Heart left ventricle (tissue), 16 donors: ENCODE measurements around the gene ZNF217. TPM values are rescaled to one million over a fixed set of nuclear protein-coding genes. Genes with fewer than 3 reads are reported as not detected.

ENCODE experiments used
- ATAC-seq, 4 donors: fragments of 200-7000 bp; cut with Tn5 transposase; one replicate each; pipeline ENCODE4 v1.9.1; 2020 to 2022; ENCODE audit warnings: moderate library complexity in 4 of 4, mild to moderate bottlenecking in 3 of 4, moderate number of reproducible peaks in 1 of 4
- DNase-seq, 5 donors: peaks; one replicate each; pipeline ENCODE4 v3.0.0-alpha.2; 2020
- H3K27ac ChIP-seq, 12 donors: fragments of 200-600 bp; sonication (generic) in 4 of 12; one replicate each; pipeline versions ENCODE4 v1.5.0 to v1.8.0; 2016 to 2022; ENCODE audit warnings: mild to moderate bottlenecking in 2 of 12
- H3K27me3 ChIP-seq, 9 donors: fragments of 200-600 bp; sonication (generic) in 2 of 9; one replicate each; pipeline versions ENCODE4 v1.5.1 to v1.8.0; 2016 to 2022; ENCODE audit warnings: mild to moderate bottlenecking in 3 of 9
- H3K36me3 ChIP-seq, 9 donors: fragments of 200-600 bp; sonication (generic) in 2 of 9; one replicate each; pipeline versions ENCODE4 v1.5.0 to v1.8.0; 2018 to 2022; ENCODE audit warnings: mild to moderate bottlenecking in 2 of 9
- H3K4me1 ChIP-seq, 12 donors: fragments of 200-600 bp; sonication (generic) in 4 of 12; one replicate each; pipeline versions ENCODE4 v1.5.0 to v1.8.0; 2016 to 2022; ENCODE audit warnings: mild to moderate bottlenecking in 3 of 12
- H3K4me3 ChIP-seq, 12 donors: fragments of 200-600 bp; sonication (generic) in 4 of 12; one replicate each; pipeline versions ENCODE4 v1.5.0 to v1.8.0; 2017 to 2022; ENCODE audit warnings: mild to moderate bottlenecking in 9 of 12, moderate library complexity in 4 of 12
- H3K9me3 ChIP-seq, 12 donors: fragments of 200-600 bp; sonication (generic) in 4 of 12; one replicate each; pipeline versions ENCODE4 v1.5.0 to v1.8.0; 2016 to 2022; ENCODE audit warnings: mild to moderate bottlenecking in 1 of 12
- POLR2A ChIP-seq, 2 donors: fragments of 450-650 bp; IDR thresholded peaks; one replicate each; pipeline ENCODE4 v1.6.1; 2017; ENCODE audit warnings: antibody characterized with exemption in 2 of 2, mild to moderate bottlenecking in 2 of 2, moderate library complexity in 2 of 2
- WGBS, 4 donors: extraction: QIAGEN DNeasy Blood & Tissue Kit in 2 of 4; methylation state at CpG; one replicate each; pipeline versions ENCODE4 v1.1.5 to v1.1.7; 2013 to 2018; 5-methylcytosine and 5-hydroxymethylcytosine counted together
- intact Hi-C, 10 donors: fragments of 100-400 bp; cut with DNase I; formaldehyde crosslinking; loops; one replicate each; pipeline versions ENCODE4 v1.11.1 to v1.14.2; 2022
- polyA plus RNA-seq, 2 donors: library from polyadenylated mRNA; stranded (reverse); fragments of 200-250 nt; gene quantifications; one replicate each; pipeline ENCODE4 v1.2.3, GENCODE V29; 2013
- total RNA-seq, 9 donors: library from RNA; depleted of rRNA in 2 of 9; stranded (reverse); fragments of >200 nt in 2 of 9; fragmentation: NEBNext Ultra II Directional in 3 of 9; extraction: Animal tissue kit (Norgen Biotek cat#: 25700) in 3 of 9; gene quantifications; one replicate each; pipeline versions ENCODE4 v1.1.0 to v1.2.4, GENCODE V29; 2016 to 2023
- TF ChIP-seq, protein P1 (sequence below), 12 donors: fragments of 200-600 bp; sonication (generic) in 4 of 12; IDR thresholded peaks; one replicate each; pipeline versions ENCODE4 v1.5.0 to v1.8.0; 2018 to 2022; ENCODE audit warnings: antibody characterized with exemption in 12 of 12, mild to moderate bottlenecking in 5 of 12
- donor health status: ischemic (EF 13 %, LVEDD 7.1; RV severe dilation, severe dysfunction).
- donor health status: healthy with polysubstance abuse.
- donor health status: DM: no; HTN: yes; CAD: no.
- donor health status: DM: no; HTN: no; CAD: no.
- donor health status: ischemic (EF 25% LVEDD 6.9; RV normal size, moderate dysfunction).
- donor health status: ischemic (EF 25% LVEDD 5.7; RV mildly dilated, moderate dysfunction).
- donor health status: healthy.
- donor health status: DM: yes; HTN: yes; CAD: no.
- donor health status: ischemic (EF 35%, LVEDD 5.7; RV mildly dilated, moderate dysfunction).
- donor health status: nonischemic (EF 11% LVEDD 7.7; RV severe dilation, severe dysfunction).
- donor health status: DM: yes; HTN: yes; CAD: no.
- donor health status: PGD.
- donor health status: ischemic (EF 29% LVEDD 5.4; RV normal size, mild dysfunction).
- donor health status: nonischemic (EF 23%, LVEDD 6.1; RV moderate dilation, normal function).

ZNF217 gene
- total and polyA plus RNA-seq, 11 donors, result 3.7 to 24.1 (median 8.0) TPM

DNA sequence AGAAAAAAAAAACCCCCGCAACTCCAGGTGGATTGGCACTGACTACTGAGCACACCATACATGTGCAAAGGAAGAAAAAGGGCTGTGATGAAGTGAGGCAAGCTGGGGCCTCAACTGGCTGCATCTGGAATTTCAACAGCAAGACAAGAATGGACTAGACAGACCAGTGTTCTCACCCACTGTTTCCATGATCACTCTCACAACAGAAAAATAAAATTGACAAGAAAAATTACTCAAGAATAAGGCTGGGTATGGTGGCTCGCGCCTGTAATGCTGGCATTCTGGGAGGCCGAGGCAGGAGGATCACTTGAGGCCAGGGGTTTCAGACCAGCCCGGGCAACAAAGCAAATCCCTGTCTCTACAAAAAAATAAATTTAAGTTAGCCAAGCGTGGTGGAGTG, 18.8 kb downstream of the ZNF217 start:
- 90 to 95% (median 92%) methylated on average over 6 of the region's 6 CpGs for WGBS, 4 donors
- TF ChIP-seq, protein P1, sequence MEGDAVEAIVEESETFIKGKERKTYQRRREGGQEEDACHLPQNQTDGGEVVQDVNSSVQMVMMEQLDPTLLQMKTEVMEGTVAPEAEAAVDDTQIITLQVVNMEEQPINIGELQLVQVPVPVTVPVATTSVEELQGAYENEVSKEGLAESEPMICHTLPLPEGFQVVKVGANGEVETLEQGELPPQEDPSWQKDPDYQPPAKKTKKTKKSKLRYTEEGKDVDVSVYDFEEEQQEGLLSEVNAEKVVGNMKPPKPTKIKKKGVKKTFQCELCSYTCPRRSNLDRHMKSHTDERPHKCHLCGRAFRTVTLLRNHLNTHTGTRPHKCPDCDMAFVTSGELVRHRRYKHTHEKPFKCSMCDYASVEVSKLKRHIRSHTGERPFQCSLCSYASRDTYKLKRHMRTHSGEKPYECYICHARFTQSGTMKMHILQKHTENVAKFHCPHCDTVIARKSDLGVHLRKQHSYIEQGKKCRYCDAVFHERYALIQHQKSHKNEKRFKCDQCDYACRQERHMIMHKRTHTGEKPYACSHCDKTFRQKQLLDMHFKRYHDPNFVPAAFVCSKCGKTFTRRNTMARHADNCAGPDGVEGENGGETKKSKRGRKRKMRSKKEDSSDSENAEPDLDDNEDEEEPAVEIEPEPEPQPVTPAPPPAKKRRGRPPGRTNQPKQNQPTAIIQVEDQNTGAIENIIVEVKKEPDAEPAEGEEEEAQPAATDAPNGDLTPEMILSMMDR (IDR thresholded peaks at IDR 0.05), result no peak
- TF ChIP-seq POLR2A (IDR thresholded peaks at IDR 0.05), result no peak
- Histone ChIP-seq H3K9me3 (no peaks in the 10 kb centered on the region), H3K27ac (no peak overlapping the region), H3K27me3 (no peaks in the 10 kb centered on the region), H3K4me3 (no peak overlapping the region), H3K4me1 (peaks cover 0 to 42% (median 24%) of the 10 kb centered on the region in 12 donors), H3K36me3 (peaks cover 0 to 93% (median 78%) of the 10 kb centered on the region in 9 donors)
- no peak for ATAC-seq
- intact Hi-C loops, result loop anchor here (5.0 to 10.0 kb wide), 12 partner anchors 160 to 630 kb away; partner anchors contain the start of gene PFDN4 (in 2 of the 10)
- no peak for DNase-seq

DNA sequence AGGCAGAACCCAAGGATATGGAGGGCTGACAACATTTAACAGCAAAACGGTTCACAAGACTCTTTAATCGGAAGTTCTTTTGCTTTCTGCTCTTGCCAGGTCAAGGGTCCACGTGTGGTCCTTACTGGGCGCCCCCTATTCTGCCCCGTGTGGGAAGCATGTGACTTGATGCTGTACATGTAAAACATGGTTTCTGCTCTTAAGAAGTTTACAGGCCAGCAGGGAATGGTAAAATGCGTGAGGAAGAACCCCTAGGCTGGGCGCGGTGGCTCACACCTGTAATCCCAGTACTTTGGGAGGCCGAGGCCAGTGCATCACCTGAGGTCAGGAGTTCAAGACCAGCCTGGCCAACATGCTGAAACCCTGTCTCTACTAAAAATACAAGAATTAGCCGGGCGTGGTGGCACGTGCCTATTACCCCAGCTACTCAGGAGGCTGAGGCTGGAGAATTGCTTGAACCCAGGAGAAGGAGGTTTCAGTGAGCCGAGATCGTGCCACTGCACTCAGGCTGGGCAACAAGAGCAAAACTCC, 19.3 kb downstream of the ZNF217 start:
- Histone ChIP-seq H3K27ac (no peak overlapping the region), H3K4me1 (peaks cover 0 to 37% (median 19%) of the 10 kb centered on the region in 12 donors), H3K9me3 (no peaks in the 10 kb centered on the region), H3K27me3 (no peaks in the 10 kb centered on the region), H3K4me3 (no peak overlapping the region), H3K36me3 (peaks cover 0 to 94% (median 83%) of the 10 kb centered on the region in 9 donors)
- no peak for DNase-seq
- TF ChIP-seq, protein P1 (IDR thresholded peaks at IDR 0.05), result no peak
- no peak for TF ChIP-seq POLR2A (IDR thresholded peaks at IDR 0.05)
- ATAC-seq, result no peak
- intact Hi-C loops, result loop anchor here in 3 of 10 donors (10.0 kb wide), 5 partner anchors 160 to 630 kb away; partner anchors contain the start of gene PFDN4 (in 2 of the 3)
- 92 to 96% (median 92%) methylated on average over 14 of the region's 14 CpGs for WGBS, 4 donors

DNA sequence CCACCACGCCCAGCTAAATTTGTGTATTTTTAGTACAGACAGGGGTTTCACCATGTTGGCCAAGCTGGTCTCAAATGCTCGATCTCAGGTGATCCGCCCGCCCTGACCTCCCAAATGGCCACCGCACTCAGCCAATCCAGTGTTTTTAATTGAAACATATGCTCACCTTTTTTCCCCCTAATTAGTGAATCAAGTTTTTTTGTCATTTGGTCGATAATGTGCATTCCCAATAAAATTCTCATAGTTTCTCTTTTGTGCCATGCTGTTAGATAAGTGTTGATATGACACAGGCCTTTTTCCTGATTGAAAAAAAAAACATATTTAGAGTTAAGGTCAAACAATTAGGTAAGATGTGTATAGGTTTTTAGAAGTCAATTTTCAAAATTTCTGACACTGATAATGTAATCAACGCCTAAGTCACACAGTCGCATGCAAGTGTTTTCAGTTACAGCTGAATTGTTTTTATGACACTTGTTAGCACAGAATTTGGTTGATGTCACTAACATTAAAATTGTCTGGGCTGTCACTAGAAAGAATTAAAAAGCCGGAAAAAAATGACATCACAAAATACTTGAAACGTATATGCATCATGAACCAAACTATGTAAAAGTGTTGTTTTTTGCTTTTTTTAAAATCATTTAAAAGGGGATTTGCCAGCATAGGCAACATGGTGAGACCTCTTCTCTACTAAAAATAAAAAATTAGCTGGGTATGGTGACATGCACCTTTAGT, 21.9 kb downstream of the ZNF217 start:
- no peak for TF ChIP-seq POLR2A (IDR thresholded peaks at IDR 0.05)
- TF ChIP-seq, protein P1 (IDR thresholded peaks at IDR 0.05), result no peak
- no peak overlapping the region for H3K4me3 ChIP-seq
- H3K36me3 ChIP-seq, result peaks cover 0 to 100% (median 96%) of the 10 kb centered on the region in 9 donors
- H3K9me3 ChIP-seq, result no peaks in the 10 kb centered on the region
- WGBS, 4 donors, result 94 to 95% (median 95%) methylated on average over 10 of the region's 10 CpGs
- no peaks in the 10 kb centered on the region for H3K27me3 ChIP-seq
- DNase-seq, result no peak
- H3K4me1 ChIP-seq, result peaks cover 0 to 17% (median 7%) of the 10 kb centered on the region in 12 donors
- ATAC-seq, result no peak
- intact Hi-C loops, result loop anchor here in 3 of 10 donors (10.0 kb wide), 5 partner anchors 163 to 633 kb away; partner anchors contain the start of gene PFDN4 (in 2 of the 3)
- H3K27ac ChIP-seq, result no peak overlapping the region
